IPS-15b (cell line): ENCODE results near the gene SLC35G6.
"Not testable (repeated sequence)": the region's sequence is repeated elsewhere in the genome, so short reads cannot be mapped to it uniquely, and the experiment has no call there.

Source experiments
- H3K27me3 ChIP-seq: one replicate; pipeline ENCODE4 v1.6.1; 2013; ENCODE audit warnings: low read length; ENCODE audit not compliant: control insufficient read depth, insufficient read depth
- H3K36me3 ChIP-seq: one replicate; pipeline ENCODE4 v1.6.1; 2013; ENCODE audit warnings: low read length; ENCODE audit not compliant: control insufficient read depth, insufficient read depth
- H3K4me1 ChIP-seq: one replicate; pipeline ENCODE4 v1.6.1; 2013; ENCODE audit warnings: mild to moderate bottlenecking, low read length; ENCODE audit not compliant: control insufficient read depth, insufficient read depth
- H3K4me3 ChIP-seq: one replicate; pipeline ENCODE4 v1.5.1; 2013; ENCODE audit warnings: low read depth, low read length
- H3K9ac ChIP-seq: one replicate; pipeline ENCODE4 v1.6.1; 2013; ENCODE audit warnings: low read depth, mild to moderate bottlenecking, low read length
- H3K9me3 ChIP-seq: one replicate; pipeline ENCODE4 v1.6.1; 2013; ENCODE audit warnings: mild to moderate bottlenecking, low read length; ENCODE audit not compliant: control insufficient read depth, insufficient read depth

Gene SLC35G6

GRCh38 chr17:7464081-7464480, 17.2 kb upstream of the SLC35G6 start:
- Histone ChIP-seq H3K4me1 (peaks cover 4% of the 10 kb centered on the region), H3K27me3 (peaks cover 2% of the 10 kb centered on the region), H3K4me3 (no peak overlapping the region), H3K36me3 (peaks cover 2% of the 10 kb centered on the region), H3K9ac (no peak overlapping the region), H3K9me3 (no peaks in the 10 kb centered on the region)

- H3K4me3 ChIP-seq, result no peak overlapping the region
- H3K27me3 ChIP-seq, result peaks cover under 1% of the 10 kb centered on the region
- no peaks in the 10 kb centered on the region for H3K9me3 ChIP-seq
- H3K36me3 ChIP-seq, result peaks cover 2% of the 10 kb centered on the region
- H3K4me1 ChIP-seq, result peaks cover 4% of the 10 kb centered on the region
- H3K9ac ChIP-seq, result no peak overlapping the region
Measured at GRCh38 chr17:7465597-7466275, 15.5 kb upstream of the SLC35G6 start.

GRCh38 chr17:7466318-7466638, 15.0 kb upstream of the SLC35G6 start:
- Histone ChIP-seq H3K27me3 (no peaks in the 10 kb centered on the region), H3K4me1 (no peaks in the 10 kb centered on the region), H3K9me3 (no peaks in the 10 kb centered on the region), H3K4me3 (no peak overlapping the region), H3K36me3 (peaks cover 2% of the 10 kb centered on the region), H3K9ac (no peak overlapping the region)

- H3K4me1 ChIP-seq, result no peaks in the 10 kb centered on the region
- no peaks in the 10 kb centered on the region for H3K9me3 ChIP-seq
- H3K9ac ChIP-seq, result no peak overlapping the region
- no peaks in the 10 kb centered on the region for H3K27me3 ChIP-seq
- no peak overlapping the region for H3K4me3 ChIP-seq
- H3K36me3 ChIP-seq, result peaks cover 2% of the 10 kb centered on the region
Measured at GRCh38 chr17:7466639-7467341, 14.5 kb upstream of the SLC35G6 start.

- Histone ChIP-seq H3K4me3 (no peak overlapping the region), H3K9me3 (no peaks in the 10 kb centered on the region), H3K27me3 (no peaks in the 10 kb centered on the region), H3K4me1 (no peaks in the 10 kb centered on the region), H3K9ac (no peak overlapping the region), H3K36me3 (peaks cover 2% of the 10 kb centered on the region)
Measured at GRCh38 chr17:7467498-7467897, 13.7 kb upstream of the SLC35G6 start.

GRCh38 chr17:7468290-7468689, 13.0 kb upstream of the SLC35G6 start:
- no peak overlapping the region for H3K9ac ChIP-seq
- peaks cover 2% of the 10 kb centered on the region for H3K36me3 ChIP-seq
- no peak overlapping the region for H3K4me3 ChIP-seq
- no peaks in the 10 kb centered on the region for H3K4me1 ChIP-seq
- no peaks in the 10 kb centered on the region for H3K9me3 ChIP-seq
- H3K27me3 ChIP-seq, result no peaks in the 10 kb centered on the region

- peaks cover 2% of the 10 kb centered on the region for H3K36me3 ChIP-seq
Measured at GRCh38 chr17:7468804-7469389, 12.3 kb upstream of the SLC35G6 start.

GRCh38 chr17:7469843-7470242, 11.4 kb upstream of the SLC35G6 start:
- not testable (repeated sequence) for H3K36me3 ChIP-seq, H3K4me1 ChIP-seq, H3K27me3 ChIP-seq, H3K9ac ChIP-seq, H3K9me3 ChIP-seq, H3K4me3 ChIP-seq

More at GRCh38 chr17:7468804-7469389, 12.3 kb upstream of the SLC35G6 start:
- Histone ChIP-seq H3K27me3 (no peaks in the 10 kb centered on the region), H3K9me3 (no peaks in the 10 kb centered on the region), H3K4me1 (no peaks in the 10 kb centered on the region), H3K9ac (no peak overlapping the region), H3K4me3 (no peak overlapping the region)

GRCh38 chr17:7470457-7470973, 10.7 kb upstream of the SLC35G6 start:
- not testable (repeated sequence) for H3K4me3 ChIP-seq, H3K9me3 ChIP-seq, H3K36me3 ChIP-seq, H3K4me1 ChIP-seq, H3K27me3 ChIP-seq, H3K9ac ChIP-seq

GRCh38 chr17:7471729-7472128, 9.5 kb upstream of the SLC35G6 start:
- Histone ChIP-seq H3K36me3 (no peaks in the 10 kb centered on the region), H3K9me3 (no peaks in the 10 kb centered on the region), H3K4me3 (no peak overlapping the region), H3K9ac (no peak overlapping the region), H3K27me3 (no peaks in the 10 kb centered on the region), H3K4me1 (peaks cover 4% of the 10 kb centered on the region)

- peaks cover 10% of the 10 kb centered on the region for H3K4me1 ChIP-seq
- not testable (repeated sequence) for H3K9ac ChIP-seq, H3K27me3 ChIP-seq, H3K9me3 ChIP-seq, H3K4me3 ChIP-seq, H3K36me3 ChIP-seq
Measured at GRCh38 chr17:7474767-7475166, 6.5 kb upstream of the SLC35G6 start.
